GM19239 (cell line): ENCODE data around the gene LIME1.

ENCODE experiments used
- DNase-seq: peaks from one replicate; pipeline ENCODE4 v3.0.0; 2011; ENCODE audit warnings: low spot score; ENCODE audit not compliant: insufficient read length
- FAIRE-seq: peaks from 2 replicates; lab custom pipeline; 2011; peaks lifted over from hg19 to GRCh38; lab: Jason Lieb, UNC

Gene LIME1

GRCh38 chr20:63736893-63737694 is 630 bp downstream of the LIME1 start:
- DNase-seq = no peak
- peak; percentile 82 for FAIRE-seq

GRCh38 chr20:63737695-63737944 is 1.2 kb downstream of the LIME1 start:
- DNase-seq (no peak), FAIRE-seq (no peak)

- peak; percentile 42 for FAIRE-seq
- no peak for DNase-seq
These were observed 1.7 kb downstream of the LIME1 start for GRCh38 chr20:63737945-63738686.

DNA sequence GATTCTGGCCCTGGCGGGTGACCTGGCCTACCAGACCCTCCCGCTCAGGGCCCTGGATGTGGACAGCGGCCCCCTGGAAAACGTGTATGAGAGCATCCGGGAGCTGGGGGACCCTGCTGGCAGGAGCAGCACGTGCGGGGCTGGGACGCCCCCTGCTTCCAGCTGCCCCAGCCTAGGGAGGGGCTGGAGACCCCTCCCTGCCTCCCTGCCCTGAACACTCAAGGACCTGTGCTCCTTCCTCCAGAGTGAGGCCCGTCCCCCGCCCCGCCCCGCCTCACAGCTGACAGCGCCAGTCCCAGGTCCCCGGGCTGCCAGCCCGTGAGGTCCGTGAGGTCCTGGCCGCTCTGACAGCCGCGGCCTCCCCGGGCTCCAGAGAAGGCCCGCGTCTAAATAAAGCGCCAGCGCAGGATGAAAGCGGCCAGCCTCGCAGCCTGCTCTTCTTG is 2.2 kb downstream of the LIME1 start:
- no peak for FAIRE-seq
- no peak for DNase-seq

- FAIRE-seq (no peak), DNase-seq (peak; percentile 98)
These were observed 2.9 kb downstream of the LIME1 start, which contains the start of gene SLC2A4RG for GRCh38 chr20:63739130-63740069. SLC2A4RG (plus strand) TSS chr20:63739776; CDS start chr20:63739913, 137 bp downstream.

DNA sequence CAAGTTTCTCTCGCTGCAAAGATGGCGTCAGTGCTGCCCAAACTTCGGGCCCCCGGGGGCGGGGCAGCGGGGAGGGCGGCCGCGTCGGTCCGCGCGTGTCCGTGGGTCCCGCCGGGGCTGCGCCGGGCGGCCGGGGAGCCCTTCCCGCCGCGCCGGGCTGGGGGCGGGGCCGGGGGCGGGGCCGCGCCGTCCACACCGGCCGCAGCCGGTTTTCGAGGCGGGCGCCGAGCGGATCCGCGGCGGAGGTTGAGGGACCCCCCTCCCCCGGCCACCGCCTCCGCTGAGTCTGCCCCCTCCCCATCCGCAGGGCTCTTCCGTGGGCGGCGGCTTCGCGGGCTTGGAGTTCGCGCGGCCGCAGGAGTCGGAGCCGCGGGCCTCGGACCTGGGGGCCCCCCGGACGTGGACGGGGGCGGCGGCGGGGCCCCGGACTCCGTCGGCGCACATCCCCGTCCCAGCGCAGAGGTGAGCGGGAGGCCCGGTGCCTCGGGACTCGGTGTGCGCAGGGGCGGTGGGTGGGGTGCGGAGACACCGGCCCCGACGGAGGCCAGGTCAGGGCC is 3.7 kb downstream of the LIME1 start:
- DNase-seq (peak; percentile 74), FAIRE-seq (peak; percentile 14)

- peak; percentile 85 for FAIRE-seq
These were observed 4.3 kb downstream of the LIME1 start for GRCh38 chr20:63740627-63741353.

DNA sequence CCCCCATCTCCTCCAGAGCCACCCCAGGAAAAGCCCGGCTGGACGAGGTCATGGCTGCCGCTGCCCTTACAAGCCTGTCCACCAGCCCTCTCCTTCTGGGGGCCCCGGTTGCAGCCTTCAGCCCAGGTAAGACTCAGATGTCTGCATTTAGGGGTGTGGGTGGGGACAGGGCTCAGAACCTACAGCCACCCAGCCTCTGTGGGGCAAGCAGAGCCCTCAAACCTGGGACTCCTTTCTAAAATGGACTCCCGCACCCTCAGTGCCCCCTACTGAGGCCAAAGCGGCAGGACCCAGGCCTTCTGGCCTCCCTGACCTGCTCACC is 4.9 kb downstream of the LIME1 start:
- no peak for FAIRE-seq
- no peak for DNase-seq

More at GRCh38 chr20:63740627-63741353, 4.3 kb downstream of the LIME1 start:
- peak; percentile 91 for DNase-seq

GRCh38 chr20:63741676-63742380 is 5.4 kb downstream of the LIME1 start:
- DNase-seq (no peak), FAIRE-seq (no peak)

DNA sequence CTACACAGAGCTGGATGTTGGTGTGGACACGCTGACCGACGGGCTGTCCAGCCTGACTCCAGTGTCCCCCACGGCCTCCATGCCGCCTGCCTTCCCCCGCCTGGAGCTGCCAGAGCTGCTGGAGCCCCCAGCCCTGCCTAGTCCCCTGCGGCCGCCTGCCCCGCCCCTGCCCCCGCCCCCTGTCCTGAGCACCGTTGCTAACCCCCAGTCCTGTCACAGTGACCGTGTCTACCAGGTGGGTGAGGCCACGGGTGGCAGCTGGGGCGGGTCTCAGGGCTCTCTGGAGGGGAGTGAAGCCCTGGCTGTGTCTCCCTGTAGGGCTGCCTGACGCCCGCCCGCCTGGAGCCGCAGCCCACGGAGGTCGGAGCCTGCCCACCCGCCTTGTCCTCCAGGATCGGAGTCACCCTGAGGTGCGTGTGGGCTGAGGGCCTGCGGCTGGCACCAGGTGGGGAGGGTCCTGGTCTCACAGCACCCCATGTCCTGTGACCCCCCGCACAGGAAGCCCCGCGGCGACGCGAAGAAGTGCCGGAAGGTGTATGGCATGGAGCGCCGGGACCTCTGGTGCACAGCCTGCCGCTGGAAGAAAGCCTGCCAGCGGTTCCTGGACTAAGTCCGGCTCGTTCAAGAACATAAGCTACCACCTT is 6.0 kb downstream of the LIME1 start:
- DNase-seq (no peak), FAIRE-seq (no peak)

- FAIRE-seq (no peak), DNase-seq (no peak)
These were observed 6.9 kb downstream of the LIME1 start for GRCh38 chr20:63743210-63743970.

DNA sequence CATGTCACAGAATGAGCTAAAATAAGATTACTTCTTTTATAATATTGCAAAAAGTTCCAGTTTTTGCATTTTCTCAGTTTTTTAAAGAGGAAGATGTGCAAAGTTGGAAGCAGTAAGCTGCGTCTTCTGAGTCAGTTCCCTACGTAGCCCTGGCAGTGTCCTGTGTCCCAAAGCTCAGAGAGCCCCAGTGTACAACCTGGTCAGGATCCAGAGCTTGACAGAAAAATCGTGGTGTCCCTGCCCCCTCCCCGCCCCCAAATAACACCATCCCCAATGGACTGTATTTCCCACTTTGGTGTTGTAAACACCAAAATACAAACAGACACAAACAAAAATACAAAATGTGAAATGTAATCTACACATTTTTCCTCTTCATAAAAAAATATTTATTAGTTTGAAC is 7.7 kb downstream of the LIME1 start:
- no peak for FAIRE-seq
- no peak for DNase-seq

GRCh38 chr20:63744574-63745423 is 8.3 kb downstream of the LIME1 start:
- FAIRE-seq (no peak), DNase-seq (no peak)

DNA sequence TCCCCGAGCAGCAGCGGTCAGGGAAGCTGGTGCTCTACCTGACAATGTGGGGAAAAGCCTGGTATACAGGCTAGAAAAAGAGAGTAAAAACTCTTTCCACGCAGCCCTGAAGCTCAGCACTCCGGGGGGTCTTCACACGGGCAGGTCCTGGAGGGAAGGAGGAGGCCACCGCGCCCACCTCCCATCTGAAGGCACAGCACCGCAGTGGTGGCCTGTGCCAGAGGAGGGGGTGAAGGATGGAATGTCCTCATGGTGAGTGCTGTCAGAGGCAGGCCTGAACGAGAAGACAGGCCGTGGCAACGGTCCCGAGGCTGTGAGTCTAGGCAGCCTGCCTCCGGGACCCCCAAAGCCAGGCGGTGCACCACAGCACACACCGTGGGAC is 9.0 kb downstream of the LIME1 start:
- DNase-seq = no peak
- FAIRE-seq = no peak

- no peak for DNase-seq
- no peak for FAIRE-seq
These were observed 9.7 kb downstream of the LIME1 start for GRCh38 chr20:63745961-63746731.

DNA sequence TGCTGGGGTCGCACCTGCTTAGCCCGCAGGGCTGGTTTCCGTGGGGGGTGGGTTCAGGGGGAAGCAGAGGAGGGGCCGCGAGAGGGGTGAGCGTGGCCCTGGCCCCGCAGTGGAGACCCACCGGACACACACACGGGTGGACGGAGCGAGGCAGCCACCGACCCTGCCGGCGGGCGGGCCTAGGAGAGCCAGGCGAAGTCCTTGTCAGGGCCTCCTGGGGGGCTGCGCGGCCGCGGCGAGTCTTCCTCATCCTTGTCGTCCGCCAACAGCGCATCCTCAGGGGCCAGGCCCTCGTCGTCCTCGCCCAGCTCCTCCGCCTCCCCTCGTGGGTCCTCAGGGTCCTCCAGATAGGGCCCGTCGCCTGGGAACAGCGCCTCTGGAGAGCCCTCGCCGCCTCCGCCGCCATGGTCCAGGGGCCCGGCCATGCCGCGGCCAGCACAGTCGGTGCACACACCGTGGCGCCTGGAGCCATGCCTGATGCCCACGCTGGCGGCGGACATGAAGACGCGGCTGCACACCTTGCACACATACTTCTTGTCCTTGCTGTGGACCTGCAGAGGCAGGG is 10.4 kb downstream of the LIME1 start:
- FAIRE-seq = no peak
- no peak for DNase-seq
